PC-3 (cell line): ENCODE measurements around the gene PPARG. TPM values are rescaled to one million over a fixed set of nuclear protein-coding genes. Genes with fewer than 3 reads are reported as not detected.
A peak's percentile ranks its signal among the peaks of the same experiment; 100 is the strongest.
"Not testable (repeated sequence)": the region's sequence is repeated elsewhere in the genome, so short reads cannot be mapped to it uniquely, and the experiment has no call there.

Source experiments
- ATAC-seq: fragments of 200-7000 bp; cut with Tn5 transposase; 2 replicates; pipeline ENCODE4 v1.9.1; 2020; ENCODE audit warnings: mild to moderate bottlenecking, moderate library complexity
- BruUV-seq: library from RNA; stranded (reverse); fragments of 400-500 nt; replicated peaks from 2 replicates; lab custom pipeline; 2021; lab: Mats Ljungman, UMichigan
- CTCF ChIA-PET: fragments of 300-600 bp; sonication (Branson Sonifier 250); formaldehyde crosslinking; loops from one replicate; lab custom pipeline; 2022; ENCODE audit warnings: antibody characterized with exemption; lab: Charles Lee
- POLR2A ChIA-PET: fragments of 300-600 bp; sonication (Branson Sonifier 250); formaldehyde crosslinking; loops from one replicate; lab custom pipeline; 2022; ENCODE audit warnings: antibody characterized with exemption; ENCODE audit not compliant: unreplicated experiment; lab: Charles Lee
- DNase-seq: peaks from one replicate; pipeline ENCODE4 v3.0.0-alpha.2; 2015
- H2AFZ ChIP-seq: fragments of 300-600 bp; sonication (generic); 2 replicates; pipeline ENCODE4 v1.6.0; 2016; ENCODE audit warnings: antibody characterized with exemption, low read length
- H3F3A ChIP-seq: fragments of 300-600 bp; sonication (generic); one replicate; pipeline ENCODE4 v1.6.0; 2017; ENCODE audit warnings: antibody characterized with exemption, low read length, control low read depth, mild to moderate bottlenecking; ENCODE audit not compliant: unreplicated experiment
- H3K27ac ChIP-seq: fragments of 300-600 bp; sonication (generic); 2 replicates; pipeline ENCODE4 v1.5.1; 2016; ENCODE audit warnings: mild to moderate bottlenecking, low read length
- H3K27me3 ChIP-seq: fragments of 300-600 bp; sonication (generic); 2 replicates; pipeline ENCODE4 v1.6.1; 2016; ENCODE audit warnings: low read length, mixed read lengths
- H3K36me3 ChIP-seq: fragments of 300-600 bp; sonication (generic); 2 replicates; pipeline ENCODE4 v1.6.1; 2016; ENCODE audit warnings: low read depth, mixed run types, low read length, mixed read lengths
- H3K4me1 ChIP-seq: fragments of 300-600 bp; sonication (generic); 2 replicates; pipeline ENCODE4 v1.5.1; 2016; ENCODE audit warnings: low read length; ENCODE audit not compliant: insufficient read depth
- H3K4me2 ChIP-seq: fragments of 300-600 bp; sonication (generic); 2 replicates; pipeline ENCODE4 v1.6.0; 2016; ENCODE audit warnings: low read length
- H3K4me3 ChIP-seq: fragments of 300-600 bp; sonication (generic); 2 replicates; pipeline ENCODE4 v1.5.1; 2016; ENCODE audit warnings: mild to moderate bottlenecking, low read length, mixed read lengths
- H3K79me2 ChIP-seq: fragments of 300-600 bp; sonication (generic); 2 replicates; pipeline ENCODE4 v1.6.1; 2017; ENCODE audit warnings: low read length, mixed read lengths
- H3K9ac ChIP-seq: fragments of 300-600 bp; sonication (generic); 2 replicates; pipeline ENCODE4 v1.6.0; 2016; ENCODE audit warnings: mild to moderate bottlenecking, low read length
- H3K9me2 ChIP-seq: fragments of 300-600 bp; sonication (generic); replicated peaks from 2 replicates; pipeline ENCODE4 v1.6.1; 2016; ENCODE audit warnings: mixed run types, low read length, mixed read lengths
- H3K9me3 ChIP-seq: fragments of 300-600 bp; sonication (generic); 2 replicates; pipeline ENCODE4 v1.6.1; 2016; ENCODE audit warnings: low read length, mixed read lengths
- H4K20me1 ChIP-seq: fragments of 300-600 bp; sonication (generic); 2 replicates; pipeline ENCODE4 v1.6.1; 2016; ENCODE audit warnings: low read length, mixed read lengths
- EZH2 ChIP-seq: fragments of 300-600 bp; sonication (generic); IDR thresholded peaks from one replicate; pipeline ENCODE4 v1.6.1; 2017; ENCODE audit warnings: antibody characterized with exemption, mild to moderate bottlenecking, low read length; ENCODE audit not compliant: unreplicated experiment
- EZH2phosphoT487 ChIP-seq: fragments of 300-600 bp; sonication (generic); IDR thresholded peaks from 2 replicates; pipeline ENCODE4 v1.6.1; 2018; ENCODE audit warnings: mild to moderate bottlenecking, antibody characterized with exemption, low read length, borderline replicate concordance
- intact Hi-C: fragments of 100-400 bp; cut with micrococcal nuclease; formaldehyde crosslinking; loops from 2 replicates; pipeline ENCODE4 v1.9.0; 2023
- total RNA-seq: library from RNA; depleted of rRNA; stranded (reverse); fragments of >200 nt; gene quantifications from 2 replicates; pipeline ENCODE4 v1.2.3, GENCODE V29; 2014
- TF ChIP-seq, protein P1 (sequence below): fragments of 300-600 bp; sonication (generic); conservative IDR thresholded peaks from 2 replicates; pipeline ENCODE4 v1.5.1; 2017; ENCODE audit warnings: antibody characterized with exemption, low read depth, mild to moderate bottlenecking, low read length

Gene PPARG
- total RNA-seq, 1 experiment from 2014 or later, result 250 TPM

DNA sequence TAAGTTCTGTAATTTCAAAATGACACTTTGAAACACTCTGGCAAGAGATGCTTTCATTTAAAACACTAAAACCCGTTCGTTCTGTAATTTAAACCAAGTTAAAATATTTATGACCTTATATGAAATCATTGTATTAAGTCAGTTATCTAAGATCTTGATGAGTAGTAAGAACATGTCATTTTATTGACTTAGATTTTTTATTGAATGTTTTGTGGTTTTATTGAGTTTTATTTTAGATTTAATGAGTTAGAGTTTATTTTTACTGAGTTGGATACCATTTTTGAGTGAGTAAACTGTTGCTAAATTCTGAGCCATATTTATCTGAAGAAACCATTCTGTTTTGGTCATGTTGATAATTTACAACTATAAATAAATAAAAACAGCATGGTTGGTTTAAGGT, 94.3 kb downstream of the PPARG start:
- Histone ChIP-seq H3F3A (peaks cover 15% of the 10 kb centered on the region), H3K79me2 (peaks cover 21% of the 10 kb centered on the region), H3K27ac (peak overlapping the region; percentile 84), H3K27me3 (no peaks in the 10 kb centered on the region), H4K20me1 (no peaks in the 10 kb centered on the region), H3K9me3 (no peaks in the 10 kb centered on the region), H3K9me2 (no peaks in the 10 kb centered on the region), H3K4me1 (peaks cover 46% of the 10 kb centered on the region), H3K4me3 (no peak overlapping the region), H3K4me2 (peak overlapping the region; percentile 30), H3K36me3 (peaks cover 84% of the 10 kb centered on the region), H3K9ac (peak overlapping the region; percentile 46), H2AFZ (no peak overlapping the region)
- CTCF ChIA-PET, result no interaction called here
- POLR2A ChIA-PET, result interaction anchor here (0.6 kb wide), 2 partner anchors 38 to 95 kb away, joined by 4 to 5 read pairs; no protein-coding TSS in a partner anchor
- TF ChIP-seq EZH2 (no peak), EZH2phosphoT487 (no peak)
- TF ChIP-seq, protein P1, sequence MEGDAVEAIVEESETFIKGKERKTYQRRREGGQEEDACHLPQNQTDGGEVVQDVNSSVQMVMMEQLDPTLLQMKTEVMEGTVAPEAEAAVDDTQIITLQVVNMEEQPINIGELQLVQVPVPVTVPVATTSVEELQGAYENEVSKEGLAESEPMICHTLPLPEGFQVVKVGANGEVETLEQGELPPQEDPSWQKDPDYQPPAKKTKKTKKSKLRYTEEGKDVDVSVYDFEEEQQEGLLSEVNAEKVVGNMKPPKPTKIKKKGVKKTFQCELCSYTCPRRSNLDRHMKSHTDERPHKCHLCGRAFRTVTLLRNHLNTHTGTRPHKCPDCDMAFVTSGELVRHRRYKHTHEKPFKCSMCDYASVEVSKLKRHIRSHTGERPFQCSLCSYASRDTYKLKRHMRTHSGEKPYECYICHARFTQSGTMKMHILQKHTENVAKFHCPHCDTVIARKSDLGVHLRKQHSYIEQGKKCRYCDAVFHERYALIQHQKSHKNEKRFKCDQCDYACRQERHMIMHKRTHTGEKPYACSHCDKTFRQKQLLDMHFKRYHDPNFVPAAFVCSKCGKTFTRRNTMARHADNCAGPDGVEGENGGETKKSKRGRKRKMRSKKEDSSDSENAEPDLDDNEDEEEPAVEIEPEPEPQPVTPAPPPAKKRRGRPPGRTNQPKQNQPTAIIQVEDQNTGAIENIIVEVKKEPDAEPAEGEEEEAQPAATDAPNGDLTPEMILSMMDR, result no peak
- DNase-seq (peak; percentile 63), ATAC-seq (peak; percentile 58)
- intact Hi-C loops, result loop anchor here (1.0 to 5.0 kb wide), 4 partner anchors 11 to 88 kb away; no protein-coding TSS in a partner anchor
- no TSS peak for BruUV-seq

DNA sequence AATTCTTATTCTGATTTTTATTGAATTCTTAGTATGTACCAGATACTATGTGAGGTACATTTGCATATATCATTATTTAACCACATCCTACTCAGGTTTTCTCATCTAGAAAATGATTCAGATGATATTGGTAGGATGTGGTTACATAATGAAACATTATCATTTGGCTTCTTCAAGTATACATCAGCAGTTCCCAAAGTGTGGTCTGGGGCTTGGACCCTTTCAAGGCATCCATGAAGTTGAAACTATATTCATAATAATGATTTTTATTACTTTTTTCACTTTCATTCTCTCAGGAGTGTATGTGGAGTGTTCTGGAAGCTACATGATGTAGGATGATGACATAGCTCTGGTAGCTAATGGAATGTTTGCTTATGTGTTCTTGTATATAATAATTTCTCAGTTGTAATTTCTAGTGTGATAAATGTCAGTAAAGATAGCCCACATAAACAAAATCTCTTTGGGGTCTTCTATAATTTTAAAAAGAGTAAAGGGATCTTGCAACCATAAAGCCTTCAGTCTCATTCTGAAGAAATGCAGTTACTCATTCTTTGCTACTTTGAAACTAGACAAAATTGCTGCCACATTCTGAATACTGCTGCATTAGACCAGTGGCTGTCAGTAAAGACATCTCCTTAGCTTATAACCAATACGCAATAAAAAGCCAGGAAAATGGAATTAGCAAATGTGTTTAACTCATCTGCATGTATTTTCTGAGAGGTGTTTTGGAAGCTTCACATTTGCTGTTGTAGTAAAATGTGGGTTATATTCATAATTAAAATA, 95.8 kb downstream of the PPARG start:
- intact Hi-C loops, result loop anchor here (5.0 kb wide), 1 partner anchor 38 kb away; no protein-coding TSS in a partner anchor
- TF ChIP-seq EZH2phosphoT487, result no peak
- TF ChIP-seq EZH2, result no peak
- TF ChIP-seq, protein P1, result no peak
- peaks cover 15% of the 10 kb centered on the region for H3K79me2 ChIP-seq
- H3K9ac ChIP-seq, result no peak overlapping the region
- peak overlapping the region; percentile 10 for H3K27ac ChIP-seq
- peaks cover 88% of the 10 kb centered on the region for H3K36me3 ChIP-seq
- H2AFZ ChIP-seq, result no peak overlapping the region
- H3K9me2 ChIP-seq, result no peaks in the 10 kb centered on the region
- no peaks in the 10 kb centered on the region for H4K20me1 ChIP-seq
- POLR2A ChIA-PET, result interaction anchor here (0.7 kb wide), 2 partner anchors 26 to 160 kb away, joined by 3 read pairs; no protein-coding TSS in a partner anchor
- peaks cover 44% of the 10 kb centered on the region for H3K4me1 ChIP-seq
- no TSS peak for BruUV-seq
- CTCF ChIA-PET, result no interaction called here
- no peak overlapping the region for H3K4me3 ChIP-seq
- no peaks in the 10 kb centered on the region for H3K9me3 ChIP-seq
- no peaks in the 10 kb centered on the region for H3K27me3 ChIP-seq
- ATAC-seq (no peak), DNase-seq (no peak)
- H3F3A ChIP-seq, result peaks cover 15% of the 10 kb centered on the region
- H3K4me2 ChIP-seq, result no peak overlapping the region

DNA sequence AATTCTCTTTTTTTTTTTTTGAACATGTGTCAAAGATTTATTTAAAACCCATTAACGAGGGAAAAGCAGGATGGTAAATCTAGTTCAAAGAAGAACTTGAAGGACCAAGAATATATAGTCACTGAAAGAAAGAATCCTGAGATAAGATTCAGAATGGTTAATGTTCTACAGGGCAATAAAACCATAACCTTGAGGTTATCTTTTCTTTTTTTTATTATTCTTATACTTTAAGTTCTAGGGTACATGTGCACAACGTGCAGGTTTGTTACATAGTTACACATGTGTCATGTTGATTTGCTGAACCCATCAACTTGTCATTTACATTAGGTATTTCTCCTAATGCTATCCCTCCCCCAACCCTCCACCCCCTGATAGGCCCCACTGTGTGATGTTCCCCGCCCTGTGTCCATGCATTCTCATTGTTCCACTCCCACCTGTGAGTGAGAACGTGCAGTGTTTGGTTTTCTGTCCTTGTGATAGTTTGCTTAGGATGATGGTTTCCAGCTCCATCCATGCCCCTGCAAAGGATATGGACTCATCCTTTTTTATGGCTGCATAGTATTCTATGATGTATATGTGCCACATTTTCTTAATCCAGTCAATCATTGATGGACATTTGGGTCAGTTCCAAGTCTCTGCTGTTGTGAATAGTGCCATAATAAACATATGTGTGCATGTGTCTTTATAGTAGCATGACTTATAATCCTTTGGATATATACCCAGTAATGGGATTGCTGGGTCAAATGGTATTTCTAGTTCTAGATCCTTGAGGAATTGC, 97.8 kb downstream of the PPARG start:
- POLR2A ChIA-PET, result not testable (repeated sequence)

More for the DNA sequence above, 97.8 kb downstream of the PPARG start:
- H3K27ac ChIP-seq, H3K9me2 ChIP-seq, H3K27me3 ChIP-seq, H4K20me1 ChIP-seq, H3K9me3 ChIP-seq, DNase-seq, H2AFZ ChIP-seq, ATAC-seq, intact Hi-C loops, H3K4me3 ChIP-seq, H3K79me2 ChIP-seq, BruUV-seq, H3K4me2 ChIP-seq, H3K9ac ChIP-seq: not testable (repeated sequence)
- Histone ChIP-seq H3F3A (peaks cover 21% of the 10 kb centered on the region), H3K4me1 (peaks cover 31% of the 10 kb centered on the region), H3K36me3 (peaks cover 85% of the 10 kb centered on the region)
- CTCF ChIA-PET, result interaction anchor here (0.6 kb wide), 1 partner anchor 82 kb away, joined by 6 read pairs; no protein-coding TSS in a partner anchor
